ENCODE data around the gene SLC25A43. TPM values are rescaled to one million over a fixed set of nuclear protein-coding genes. Genes with fewer than 3 reads are reported as not detected.
"Not testable (repeated sequence)": the region's sequence is repeated elsewhere in the genome, so short reads cannot be mapped to it uniquely, and the experiment has no call there.

The SLC25A43 gene
- polyA plus RNA-seq, 3 donors, result 3.0 to 7.7 (median 5.2) TPM

DNA sequence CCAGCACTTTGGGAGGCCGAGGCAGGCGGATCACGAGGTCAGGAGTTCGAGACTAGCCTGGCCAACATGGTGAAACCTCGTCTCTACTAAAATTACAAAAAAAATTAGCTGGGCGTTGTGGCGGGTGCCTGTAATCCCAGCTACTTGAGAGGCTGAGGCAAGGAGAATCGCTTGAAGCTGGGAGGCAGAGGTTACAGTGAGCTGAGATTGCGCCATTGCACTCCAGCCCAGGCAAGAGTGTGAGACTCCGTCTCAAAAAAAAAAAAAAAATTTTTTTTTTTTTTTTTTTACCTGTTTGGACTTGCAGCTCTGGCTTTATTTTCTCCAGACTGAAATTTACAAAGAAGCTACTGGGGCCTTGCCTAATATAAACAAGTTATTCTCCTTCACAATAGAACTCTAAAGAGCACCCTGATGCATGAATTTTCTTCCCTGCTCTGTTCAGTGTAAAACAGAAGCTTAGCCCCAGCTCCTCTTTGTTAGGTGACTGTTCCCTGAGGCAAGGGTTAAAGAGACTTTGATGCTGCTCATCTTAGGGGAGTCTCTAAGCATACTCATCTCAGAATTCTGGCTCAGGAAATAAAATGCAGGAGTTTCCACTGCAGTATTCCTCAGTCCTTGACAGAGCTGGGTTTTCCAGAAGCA, 94.8 kb downstream of the SLC25A43 start:
- not testable (repeated sequence) for DNase-seq (ENCODE audit: low read depth in 3 of 3, low spot score in 2 of 3)

DNA sequence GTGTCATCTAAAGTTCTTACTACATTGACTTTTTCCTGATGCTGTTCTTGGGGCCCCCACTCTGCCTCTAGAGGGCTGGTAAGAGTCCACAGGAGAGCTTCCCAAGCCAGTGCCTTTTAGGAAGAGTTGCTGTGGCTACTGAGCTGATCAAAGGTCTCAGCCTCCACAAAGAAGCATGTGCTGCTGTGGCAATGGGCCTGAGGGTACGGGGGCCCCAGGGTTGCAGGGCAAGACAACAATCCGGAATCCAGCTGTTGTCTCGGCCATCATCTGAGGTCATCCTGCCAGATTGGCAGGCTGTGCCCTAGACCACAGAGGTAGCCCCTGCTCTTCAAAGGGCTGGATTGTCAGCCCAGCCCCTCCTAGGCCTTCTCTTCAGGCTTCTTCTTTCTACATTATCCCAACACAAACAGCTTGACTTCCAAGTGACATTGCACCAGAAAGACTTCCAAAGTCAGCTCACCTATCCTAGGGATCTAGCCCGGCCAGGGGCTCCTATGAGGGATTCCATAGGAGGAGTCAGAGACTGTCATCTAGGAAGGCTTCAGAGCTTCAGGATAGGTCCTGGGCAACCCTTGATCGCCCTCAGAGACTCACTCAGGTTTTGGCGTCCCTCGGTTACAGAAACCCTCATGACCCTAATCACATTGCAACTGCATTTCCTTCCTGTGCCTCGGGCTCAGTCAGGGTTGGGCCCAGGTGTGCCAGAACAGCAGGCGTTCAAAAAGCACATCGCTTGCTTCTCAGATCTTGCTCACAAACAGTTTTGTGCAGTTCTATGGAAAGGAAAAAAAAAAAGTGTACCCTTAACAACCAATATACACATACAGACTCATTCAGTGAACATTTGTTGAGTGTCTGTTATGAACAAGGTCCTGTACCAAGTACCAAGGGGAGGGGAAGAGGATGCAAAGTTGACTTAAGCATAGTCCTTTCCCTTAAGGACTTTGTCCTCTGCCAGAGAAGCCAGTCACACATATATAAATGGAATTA, 96.9 kb downstream of the SLC25A43 start:
- DNase-seq (ENCODE audit: low read depth in 3 of 3, low spot score in 2 of 3), result no peak

DNA sequence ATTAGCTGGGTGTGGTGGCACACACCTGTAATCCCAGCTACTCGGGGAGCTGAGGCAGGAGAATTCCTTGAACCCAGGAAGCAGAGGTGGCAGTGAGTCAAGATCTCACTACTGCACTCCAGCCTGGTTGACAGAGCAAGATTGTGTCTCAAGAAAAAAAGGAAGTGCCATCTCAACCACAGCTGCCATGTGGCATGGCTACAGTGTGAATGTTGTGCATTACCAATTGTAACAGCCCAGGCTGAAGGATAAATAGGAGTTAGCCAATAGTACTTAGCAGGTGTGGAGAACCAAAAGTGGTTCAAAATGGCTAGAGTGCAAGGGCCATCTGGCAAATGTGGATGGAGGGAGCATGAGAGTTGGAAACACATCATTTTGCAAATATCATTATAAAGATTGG, 98.0 kb downstream of the SLC25A43 start:
- no peak for DNase-seq (ENCODE audit: low read depth in 3 of 3, low spot score in 2 of 3)

DNA sequence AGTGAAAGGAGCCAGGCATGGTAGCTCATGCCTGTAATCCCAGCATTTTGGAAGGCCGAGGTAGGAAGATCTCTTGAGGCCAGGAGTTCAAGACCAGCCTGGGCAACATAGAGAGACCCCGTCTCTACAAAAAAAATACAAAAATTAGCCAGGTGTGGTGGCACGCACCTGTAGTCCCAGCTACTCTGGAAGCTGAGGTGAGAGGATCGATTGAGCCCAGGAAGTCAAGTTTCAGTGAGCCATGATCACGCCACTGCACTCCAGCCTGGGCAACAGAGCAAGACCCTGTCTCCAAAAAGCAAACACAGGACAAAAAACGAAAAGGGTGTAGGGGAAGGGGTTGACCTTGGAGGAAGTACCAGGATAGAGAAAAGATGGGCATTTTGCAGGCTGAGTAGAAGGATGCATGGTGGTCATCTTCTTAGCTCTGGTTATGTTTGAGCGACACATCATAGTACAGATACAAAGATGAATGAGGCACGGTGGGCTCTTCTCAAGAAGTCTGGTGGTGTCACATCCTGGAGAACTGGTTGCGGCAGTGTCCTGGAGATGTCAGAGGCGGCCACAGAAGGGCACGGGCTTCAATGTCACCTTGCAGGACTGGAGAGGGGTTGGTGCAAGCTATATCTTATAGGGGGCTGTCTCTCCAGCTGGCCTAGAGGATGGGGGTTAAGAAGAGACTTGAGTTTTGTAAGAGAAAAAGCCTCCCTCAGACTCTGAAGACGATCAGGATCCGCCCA, 101.1 kb downstream of the SLC25A43 start:
- DNase-seq (ENCODE audit: low read depth in 3 of 3, low spot score in 2 of 3), result no peak

DNA sequence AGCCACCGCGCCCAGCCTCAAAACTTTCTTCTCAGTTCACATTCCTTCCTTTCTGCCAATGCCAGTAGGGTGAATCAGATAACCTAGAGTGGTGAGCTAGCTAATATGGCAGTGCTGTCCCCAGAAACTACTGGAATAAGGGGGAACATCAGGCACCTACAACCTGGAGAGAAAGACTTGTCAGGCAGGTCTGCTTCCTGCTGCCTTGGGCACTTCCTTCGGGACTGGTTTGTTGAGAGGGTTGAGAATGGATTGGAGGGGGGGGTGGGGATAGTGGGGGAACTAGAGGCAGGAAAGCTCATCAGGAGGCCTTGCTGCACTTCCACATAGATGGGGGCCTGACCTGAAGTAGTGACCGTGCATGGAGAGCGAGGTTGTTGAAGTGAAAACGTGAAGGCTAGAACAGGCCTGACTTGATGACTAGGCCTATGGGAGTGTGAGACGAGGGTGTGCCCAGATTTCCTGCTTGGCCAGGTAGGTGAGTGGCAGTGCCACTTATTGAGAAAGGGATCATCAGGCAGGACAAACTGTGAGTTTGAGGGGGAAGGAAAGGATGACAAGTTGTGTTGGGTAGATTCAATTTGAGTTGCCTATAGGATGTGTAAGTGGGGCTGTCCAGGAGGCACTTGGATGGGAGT, 102.5 kb downstream of the SLC25A43 start:
- no peak for DNase-seq (ENCODE audit: low read depth in 3 of 3, low spot score in 2 of 3)

DNA sequence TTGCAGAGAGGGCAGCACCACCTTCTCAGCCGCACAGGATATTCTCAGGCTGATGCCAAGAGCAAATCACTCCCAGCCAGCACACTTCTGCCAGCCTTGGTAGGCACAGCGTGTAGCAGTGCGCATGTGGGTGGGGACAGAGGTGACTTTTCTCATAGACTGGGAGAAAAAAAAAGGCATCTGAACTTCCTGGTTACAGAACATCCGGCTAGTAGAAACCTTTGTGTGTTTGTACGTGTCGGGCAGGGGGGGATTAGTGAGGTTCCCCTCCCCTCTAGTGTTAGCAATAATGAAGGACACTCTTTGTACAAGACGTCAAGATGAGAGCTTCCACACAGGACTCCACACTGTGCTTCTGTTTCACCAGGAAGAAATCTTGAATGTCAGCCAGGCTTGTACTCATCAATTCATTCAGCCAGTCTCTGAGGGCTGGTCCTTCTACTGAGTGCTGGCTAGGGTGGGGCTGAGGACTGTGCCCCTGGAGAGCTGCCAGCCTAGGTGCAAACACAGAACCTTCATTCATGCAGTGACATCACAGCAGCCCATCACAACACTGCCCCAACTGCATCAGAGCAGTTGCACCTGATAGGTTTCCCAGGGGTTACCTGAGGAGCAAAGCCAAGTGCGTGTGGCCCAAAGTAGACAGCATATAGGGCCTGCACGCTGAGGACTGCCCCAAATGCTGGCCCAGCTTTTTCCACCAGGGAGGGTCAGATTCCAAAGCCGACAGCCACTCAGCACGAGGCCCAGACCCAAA, 103.8 kb downstream of the SLC25A43 start:
- no peak for DNase-seq (ENCODE audit: low read depth in 3 of 3, low spot score in 2 of 3)

DNA sequence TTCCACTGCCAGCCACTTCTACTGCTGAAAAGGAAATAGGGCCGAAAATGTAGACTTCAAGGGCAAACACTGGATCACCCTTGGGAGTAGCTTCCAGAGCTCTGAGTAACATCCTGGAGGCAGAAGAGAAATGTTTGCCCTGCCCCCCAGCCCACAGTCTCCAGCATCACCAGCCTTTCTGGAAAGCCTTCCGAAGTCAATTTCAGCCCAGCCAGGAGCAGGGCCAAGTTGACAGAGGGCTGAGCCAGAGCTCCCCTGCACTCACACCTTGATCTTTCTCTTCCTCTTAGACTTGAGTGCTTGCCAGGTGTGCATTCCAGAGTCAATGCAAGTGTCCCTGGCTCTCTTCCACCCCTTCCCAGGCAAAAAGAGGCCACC, 104.3 kb downstream of the SLC25A43 start:
- DNase-seq (ENCODE audit: low read depth in 3 of 3, low spot score in 2 of 3), result no peak

Other genes with a start within 250 kb of the SLC25A43 start
- 100 to 1,000 TPM; 268 to 288 (median 272) TPM for gene PGRMC1, start 163.1 kb upstream of the SLC25A43 start, polyA plus RNA-seq (ENCODE audit: insufficient read length in 3 of 3)
- 100 to 1,000 TPM; 346 to 395 (median 352) TPM for gene SLC25A5, start 69.1 kb downstream of the SLC25A43 start, polyA plus RNA-seq (ENCODE audit: insufficient read length in 3 of 3)
- 10 to 100 TPM; 36.2 to 38.3 (median 37.3) TPM for gene STEEP1, start 166.1 kb downstream of the SLC25A43 start, polyA plus RNA-seq (ENCODE audit: insufficient read length in 3 of 3)
- gene UBE2A, start 175.2 kb downstream of the SLC25A43 start, polyA plus RNA-seq (ENCODE audit: insufficient read length in 3 of 3), result 10 to 100 TPM; 88.3 to 92.3 (median 89.1) TPM
- 10 to 100 TPM; 15.6 to 17.5 (median 16.1) TPM for gene NKRF, start 207.1 kb downstream of the SLC25A43 start, polyA plus RNA-seq (ENCODE audit: insufficient read length in 3 of 3)